ENCODE results near the gene MSANTD1.

MSANTD1 gene

DNA sequence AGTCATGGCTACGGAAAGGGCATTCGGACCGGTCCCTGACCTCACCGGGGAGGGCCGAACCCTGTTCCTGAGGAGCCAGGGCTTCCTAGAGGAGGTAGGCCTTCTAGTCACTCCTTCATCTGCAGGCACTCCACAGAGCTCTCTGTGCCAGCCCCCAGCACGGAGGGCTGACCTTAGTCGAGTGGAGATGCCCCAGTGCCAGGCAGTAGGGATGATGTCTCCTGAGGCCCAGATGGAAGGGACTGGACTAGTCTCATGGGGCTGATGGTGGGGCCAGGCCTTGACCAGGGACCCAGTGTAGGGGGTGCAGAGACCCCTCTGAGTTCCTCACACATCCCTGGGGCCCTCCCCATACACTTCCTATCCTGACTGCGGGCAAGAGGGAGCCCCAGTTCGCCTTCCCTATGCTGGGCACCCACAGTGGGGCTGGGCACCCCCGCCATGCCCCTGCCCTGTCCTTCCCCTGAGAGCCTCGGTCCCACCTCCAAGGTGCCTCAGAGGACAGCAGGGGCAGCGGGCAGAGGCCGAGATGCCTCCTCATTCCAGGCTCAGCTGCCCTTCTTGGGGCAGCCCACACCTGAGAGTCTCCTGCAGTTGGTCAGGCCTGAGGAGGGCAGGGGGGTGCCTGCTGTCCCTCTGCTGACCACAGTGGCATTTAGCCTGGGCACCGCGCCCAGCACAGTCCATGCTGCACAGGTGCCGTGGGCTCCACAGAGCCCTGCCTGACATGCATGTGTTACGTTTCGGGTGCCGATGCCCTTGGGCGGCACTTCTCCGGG lies 1.4 kb upstream of the MSANTD1 start:
- no peak for DNase-seq

DNA sequence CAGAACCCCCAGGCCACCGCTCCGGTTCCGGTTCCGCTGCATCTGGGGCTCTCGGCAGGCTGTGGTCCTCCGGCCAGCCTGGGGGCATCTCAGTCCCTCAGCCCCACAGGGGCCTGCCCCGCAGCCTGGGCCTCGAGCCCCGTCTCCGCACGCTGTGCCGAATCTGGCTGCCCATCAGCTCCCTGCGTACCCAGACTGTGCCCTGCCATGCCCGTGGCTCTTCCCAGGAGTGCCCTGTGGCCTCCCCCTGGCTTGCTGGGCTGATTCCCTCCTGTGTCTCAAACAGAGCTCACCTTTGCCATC lies 830 bp upstream of the MSANTD1 start:
- no peak for DNase-seq

DNA sequence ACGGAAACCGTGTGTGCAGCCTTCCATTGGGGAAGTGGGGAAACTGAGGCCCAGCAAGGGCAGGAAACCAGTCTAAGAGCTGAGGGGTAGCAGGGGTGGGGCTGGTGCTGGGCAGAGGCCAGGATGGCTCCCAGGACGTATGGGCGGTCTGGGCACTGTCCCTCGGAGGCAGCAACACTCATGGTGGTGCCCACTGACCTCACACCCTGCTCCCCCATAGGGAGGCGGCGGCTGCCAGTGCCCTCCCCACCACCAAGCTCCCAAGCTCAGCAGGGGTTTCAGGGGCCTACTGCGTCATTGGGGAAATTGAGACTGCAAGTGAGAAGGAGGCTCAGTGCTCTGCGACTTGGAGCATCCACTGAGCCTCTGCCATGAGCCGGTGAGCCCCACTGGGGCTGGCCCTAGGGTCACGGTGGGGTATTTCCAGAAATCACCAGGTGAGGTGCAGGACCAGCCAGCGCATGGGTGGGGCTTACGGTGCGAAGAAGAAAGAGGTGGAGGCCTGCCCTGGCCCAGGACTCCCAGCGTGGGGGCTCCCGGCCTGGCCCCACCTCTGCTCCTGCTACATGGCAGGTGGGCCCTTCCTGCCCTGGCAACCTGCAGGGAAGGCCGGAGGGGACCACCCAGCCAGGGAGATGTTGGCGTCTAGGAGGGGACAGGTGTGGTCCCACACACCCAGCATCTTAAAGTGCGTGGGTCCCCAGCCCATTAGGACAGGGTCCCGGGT lies 915 bp downstream of the MSANTD1 start:
- no peak for DNase-seq

DNA sequence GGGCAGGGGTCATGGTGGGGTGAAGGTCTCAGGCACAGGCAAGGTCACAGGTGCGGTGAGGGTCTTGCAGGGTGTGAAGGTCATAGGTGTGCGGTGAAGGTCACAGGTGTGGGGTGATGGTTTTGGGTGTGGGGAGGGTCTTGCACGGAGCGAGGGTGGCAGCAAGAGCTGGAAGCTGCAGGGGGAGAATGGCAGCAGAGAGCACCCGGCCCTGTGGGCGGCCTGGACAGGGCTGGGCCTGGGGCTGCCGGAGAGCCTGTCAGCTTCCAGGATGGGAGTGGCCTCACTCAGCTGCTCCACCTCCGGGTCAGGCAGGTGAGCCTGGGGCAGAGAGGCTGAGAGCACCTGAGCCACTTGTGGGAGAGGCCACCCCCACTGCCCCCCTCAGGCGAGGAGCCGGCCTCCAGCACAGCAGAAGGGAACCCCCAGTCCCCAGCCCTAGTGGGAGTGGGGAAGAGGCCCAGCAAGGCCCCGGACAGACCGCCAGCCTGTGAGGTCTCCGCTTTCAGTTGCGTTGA lies 1.5 kb downstream of the MSANTD1 start:
- DNase-seq, result no peak

DNA sequence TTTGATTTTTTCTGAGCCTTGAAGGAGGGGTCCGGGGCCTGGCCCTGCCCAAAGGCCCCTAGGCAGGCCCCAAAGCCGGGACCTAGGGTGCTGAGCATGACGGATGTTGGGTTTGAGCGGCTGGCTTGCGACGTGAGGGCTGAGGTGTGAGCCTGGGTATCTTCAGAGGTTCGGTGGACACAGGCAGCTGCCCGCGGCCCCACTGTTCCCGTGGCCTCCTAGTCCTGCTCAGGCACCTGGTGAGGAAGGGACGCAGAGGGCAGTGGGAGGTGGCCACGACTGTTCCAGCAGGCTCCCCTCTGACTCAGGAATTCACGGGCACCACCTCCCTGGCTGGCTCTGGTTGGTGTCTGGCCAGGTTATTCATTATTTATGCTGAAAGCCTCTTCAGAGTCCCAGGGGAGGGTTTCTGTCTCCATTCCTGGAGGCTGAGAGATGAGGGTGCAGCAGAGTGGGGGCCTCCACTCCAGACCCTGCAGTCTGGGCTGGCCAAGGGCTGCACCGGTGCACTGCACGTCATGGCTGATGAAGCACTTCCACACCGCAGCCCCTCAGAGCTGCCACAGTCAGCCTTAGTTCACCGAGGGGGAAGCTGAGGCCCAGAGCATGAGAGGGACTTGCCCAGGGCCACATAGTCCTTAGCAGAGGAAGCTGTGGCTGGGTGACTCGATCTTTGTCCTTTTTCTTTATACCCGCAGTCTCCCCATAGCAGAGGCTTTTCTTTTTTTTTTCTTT lies 2.2 kb downstream of the MSANTD1 start:
- no peak for DNase-seq

DNA sequence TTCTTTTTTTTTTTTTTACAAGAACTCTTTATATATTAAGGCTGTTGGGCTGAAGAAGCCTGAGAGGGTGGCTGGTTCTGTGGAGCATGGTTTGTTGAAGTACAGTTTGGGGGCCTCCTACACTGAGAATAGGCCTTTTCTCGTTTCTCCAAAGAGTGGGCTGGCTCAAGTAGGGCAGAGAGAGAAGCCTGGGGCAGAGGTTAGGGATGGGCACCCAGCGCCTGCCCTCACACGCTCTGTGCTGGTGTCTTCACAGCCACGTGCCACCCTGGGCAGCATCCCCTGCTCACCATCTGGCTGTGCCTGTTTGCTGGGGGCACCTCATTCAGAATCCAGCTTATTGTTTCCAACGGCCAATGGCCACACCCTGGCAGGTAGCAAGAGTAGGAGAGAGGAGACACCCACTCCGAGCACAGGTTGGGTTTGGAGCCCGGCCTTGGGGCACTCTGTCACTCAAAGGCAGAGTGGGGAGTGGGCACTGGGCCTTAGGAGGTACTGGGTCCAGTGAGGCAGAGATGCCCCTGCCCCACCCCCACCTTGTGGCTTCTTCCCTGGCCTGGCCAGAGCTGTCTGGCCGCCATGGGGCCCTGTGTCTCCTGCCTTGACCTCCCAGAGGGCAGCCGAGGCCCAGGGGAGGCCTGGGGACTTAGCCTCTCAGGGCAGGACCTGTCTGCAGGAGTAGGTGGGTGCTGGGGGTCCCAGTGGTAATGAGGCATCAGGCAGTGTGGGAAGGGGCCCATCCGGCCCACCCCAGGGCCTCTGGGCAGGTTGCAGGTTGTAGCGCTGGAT lies 2.9 kb downstream of the MSANTD1 start:
- DNase-seq, result no peak

DNA sequence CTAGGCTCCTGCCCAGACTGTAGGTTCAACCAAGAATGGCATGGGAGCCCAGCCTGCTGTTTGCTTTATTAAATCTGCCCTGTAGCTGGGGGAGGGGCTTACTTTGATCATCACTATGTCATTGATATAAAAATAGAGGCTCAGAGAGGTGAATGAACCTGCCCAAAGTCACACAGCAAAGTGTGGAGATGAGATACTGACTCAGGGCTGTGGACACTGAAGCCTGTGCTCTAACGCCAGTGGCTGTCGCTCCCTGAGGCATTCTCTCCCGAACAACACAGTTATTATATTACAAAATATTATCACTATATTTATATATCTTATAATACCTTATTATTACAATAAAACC lies 3.5 kb downstream of the MSANTD1 start:
- no peak for DNase-seq

DNA sequence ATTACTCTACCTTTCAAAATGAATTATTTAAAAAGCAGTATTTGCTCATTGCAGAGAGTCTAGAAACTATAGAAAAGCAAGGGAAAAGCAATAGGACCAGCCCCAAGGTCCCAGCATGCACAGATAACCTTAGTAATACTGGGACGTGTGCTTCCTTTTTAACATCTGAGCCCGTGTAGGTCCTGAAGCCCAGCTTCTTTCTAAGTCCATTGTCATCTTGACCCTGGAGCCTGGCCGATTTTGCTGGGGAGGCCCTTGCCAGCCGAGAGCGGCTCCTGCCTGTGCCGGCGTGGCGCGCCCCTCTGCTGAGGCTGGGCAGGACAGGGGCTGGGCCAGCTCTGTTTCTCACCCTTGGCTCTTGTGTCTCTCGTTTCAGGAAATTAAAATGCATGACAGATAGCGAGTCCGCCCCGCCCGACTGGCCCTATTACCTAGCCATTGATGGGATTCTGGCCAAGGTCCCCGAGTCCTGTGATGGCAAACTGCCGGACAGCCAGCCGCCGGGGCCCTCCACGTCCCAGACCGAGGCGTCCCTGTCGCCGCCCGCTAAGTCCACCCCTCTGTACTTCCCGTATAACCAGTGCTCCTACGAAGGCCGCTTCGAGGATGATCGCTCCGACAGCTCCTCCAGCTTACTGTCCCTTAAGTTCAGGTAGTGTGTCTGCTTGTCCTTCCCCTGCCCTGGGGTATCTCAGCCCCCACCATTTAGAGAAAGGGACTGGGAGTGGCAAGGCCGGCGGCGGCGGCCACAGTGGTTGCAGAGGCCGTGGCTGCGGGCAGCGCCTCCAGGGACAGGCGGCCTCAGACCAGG lies 4.1 kb downstream of the MSANTD1 start:
- no peak for DNase-seq

DNA sequence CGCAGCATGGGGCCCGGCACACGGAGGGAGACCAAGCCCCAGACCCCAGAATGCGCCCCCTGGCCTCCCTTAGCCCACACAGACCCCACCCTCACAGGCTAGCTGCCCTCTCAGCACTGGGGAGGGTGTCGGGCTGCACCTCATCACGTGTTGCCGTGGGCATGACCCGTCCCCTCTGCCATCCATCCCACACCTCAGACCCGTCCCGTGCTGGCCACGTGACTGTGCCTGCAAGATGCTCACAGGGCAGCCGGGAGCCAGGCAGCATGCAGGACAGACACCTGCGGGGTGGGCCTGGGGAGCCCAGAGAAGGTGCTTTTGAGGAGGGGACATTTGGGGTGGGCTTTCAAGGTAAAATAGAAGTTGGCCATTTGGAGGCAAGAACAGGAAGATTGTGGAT lies 4.8 kb downstream of the MSANTD1 start:
- DNase-seq, result no peak

DNA sequence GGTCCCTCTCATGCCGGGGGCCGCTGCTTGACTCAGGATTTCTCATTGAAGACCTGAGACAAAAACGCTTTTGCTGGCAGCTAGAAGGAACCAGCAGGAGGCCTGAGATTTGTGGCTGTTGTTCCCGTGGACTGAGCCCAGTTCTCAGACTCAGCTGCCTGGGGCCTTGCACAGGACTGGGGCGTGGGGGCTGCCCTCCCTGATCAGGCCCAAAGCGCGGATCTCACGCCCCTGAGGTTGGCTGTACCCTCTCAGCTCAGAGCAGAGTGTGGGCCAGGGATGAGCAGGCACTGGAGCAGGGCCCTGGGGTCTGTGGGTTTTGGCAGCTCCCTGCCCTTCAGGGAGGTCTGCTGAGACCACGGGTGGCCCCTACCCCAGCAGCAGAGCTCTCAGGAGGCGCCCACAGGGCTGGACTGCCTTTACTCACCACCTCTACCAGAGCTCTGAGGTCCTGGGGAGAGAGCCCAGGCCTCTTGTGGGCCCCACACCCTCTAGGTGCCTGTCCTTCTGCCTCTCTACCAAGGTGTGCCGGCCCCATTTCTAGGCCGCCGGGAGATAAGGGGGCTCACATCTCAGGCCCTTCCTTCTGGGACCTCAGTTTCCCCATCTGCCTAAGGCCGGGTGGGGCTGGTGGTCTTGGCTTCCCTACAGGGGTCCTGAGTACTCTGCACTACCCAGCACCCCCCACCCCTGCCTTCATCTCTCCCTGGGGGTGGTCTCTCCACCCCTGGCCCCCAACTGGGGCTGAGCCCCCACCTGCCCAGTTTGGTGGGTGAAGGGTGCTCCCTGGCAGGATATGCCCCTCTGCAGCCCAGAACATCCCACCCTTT lies 5.6 kb downstream of the MSANTD1 start:
- DNase-seq, result no peak

DNA sequence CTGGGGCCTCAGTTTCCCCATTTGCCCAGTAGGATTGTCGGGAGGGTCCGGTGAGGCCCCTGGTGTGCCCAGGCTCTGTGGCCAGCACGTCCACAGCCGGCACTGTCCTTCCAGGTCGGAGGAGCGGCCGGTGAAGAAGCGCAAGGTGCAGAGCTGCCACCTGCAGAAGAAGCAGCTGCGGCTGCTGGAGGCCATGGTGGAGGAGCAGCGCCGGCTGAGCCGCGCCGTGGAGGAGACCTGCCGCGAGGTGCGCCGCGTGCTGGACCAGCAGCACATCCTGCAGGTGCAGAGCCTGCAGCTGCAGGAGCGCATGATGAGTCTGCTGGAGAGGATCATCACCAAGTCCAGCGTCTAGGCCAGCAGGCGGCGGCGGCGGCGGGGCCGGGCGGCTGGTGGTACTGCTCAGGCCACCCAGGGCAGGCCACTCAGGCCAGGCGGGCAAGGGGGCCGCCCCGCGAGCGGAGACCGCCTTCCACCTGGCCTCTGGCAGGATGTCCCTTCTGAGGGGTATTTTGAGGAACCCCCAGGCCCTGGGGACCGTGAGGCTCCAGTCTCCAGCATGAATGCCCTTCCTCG lies 6.7 kb downstream of the MSANTD1 start:
- no peak for DNase-seq

DNA sequence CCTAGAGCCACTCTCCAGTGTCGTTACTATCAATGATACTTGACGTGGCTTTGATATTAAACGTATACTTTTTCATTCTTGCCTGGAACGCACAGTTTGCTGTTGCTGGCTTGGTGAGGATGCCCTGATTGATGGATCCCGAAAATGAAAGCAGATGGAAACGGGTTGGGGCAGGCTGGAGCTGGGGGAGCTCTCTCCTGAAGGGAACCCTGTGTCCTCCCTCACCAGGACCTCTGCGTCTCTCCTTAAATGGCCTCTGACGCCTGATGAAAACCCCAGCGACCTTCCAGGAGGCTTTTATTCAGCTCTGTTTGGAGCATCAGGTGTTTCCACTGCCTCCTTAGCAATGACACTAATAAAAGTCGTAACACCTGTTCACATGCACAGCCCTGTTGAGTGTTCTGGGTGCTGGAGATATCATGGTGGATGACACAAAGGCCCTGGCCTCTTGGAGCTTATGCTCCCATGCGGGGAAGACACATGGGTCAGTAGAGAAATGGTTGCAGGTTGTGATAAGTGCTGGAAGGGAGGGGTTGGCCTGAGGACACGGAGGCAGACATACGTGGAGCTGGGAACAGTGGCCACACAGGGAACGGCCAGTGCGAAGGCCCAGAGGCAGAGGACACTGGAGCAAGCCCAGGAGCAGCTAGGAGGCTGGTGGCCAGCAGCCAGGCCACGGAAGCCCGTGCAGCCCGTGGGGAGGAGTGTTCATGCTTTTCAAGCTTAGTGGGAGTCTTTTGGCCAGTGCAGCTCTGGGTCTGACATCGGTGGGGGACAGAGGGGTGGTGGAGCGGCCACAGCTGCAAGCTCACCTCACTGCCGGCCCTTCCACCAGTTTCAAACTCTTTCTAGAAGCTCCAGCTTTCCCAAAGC lies 7.5 kb downstream of the MSANTD1 start:
- no peak for DNase-seq

DNA sequence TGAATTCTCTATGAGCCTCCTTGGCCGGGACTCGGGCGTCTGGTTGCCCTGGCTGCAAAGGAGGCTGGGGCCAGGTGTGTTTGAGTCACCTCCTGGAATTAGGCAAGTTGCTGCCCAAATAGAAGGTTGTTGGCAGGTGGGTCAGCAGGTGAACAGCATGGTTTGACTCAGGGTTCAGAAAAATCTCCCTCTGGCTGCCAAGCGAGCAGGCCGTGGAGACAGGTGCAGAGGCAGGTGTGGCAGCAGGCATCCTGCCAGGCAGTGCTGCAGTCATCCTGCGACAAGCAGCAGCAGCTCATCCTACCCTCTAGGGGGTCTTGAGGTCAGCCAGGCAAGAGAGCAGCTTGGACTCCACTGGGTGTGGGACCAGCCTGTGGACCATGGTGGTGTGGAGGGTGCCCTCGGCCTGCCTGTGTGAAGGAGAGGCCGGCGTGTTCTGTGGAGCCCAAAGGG lies 8.2 kb downstream of the MSANTD1 start:
- DNase-seq, result no peak

DNA sequence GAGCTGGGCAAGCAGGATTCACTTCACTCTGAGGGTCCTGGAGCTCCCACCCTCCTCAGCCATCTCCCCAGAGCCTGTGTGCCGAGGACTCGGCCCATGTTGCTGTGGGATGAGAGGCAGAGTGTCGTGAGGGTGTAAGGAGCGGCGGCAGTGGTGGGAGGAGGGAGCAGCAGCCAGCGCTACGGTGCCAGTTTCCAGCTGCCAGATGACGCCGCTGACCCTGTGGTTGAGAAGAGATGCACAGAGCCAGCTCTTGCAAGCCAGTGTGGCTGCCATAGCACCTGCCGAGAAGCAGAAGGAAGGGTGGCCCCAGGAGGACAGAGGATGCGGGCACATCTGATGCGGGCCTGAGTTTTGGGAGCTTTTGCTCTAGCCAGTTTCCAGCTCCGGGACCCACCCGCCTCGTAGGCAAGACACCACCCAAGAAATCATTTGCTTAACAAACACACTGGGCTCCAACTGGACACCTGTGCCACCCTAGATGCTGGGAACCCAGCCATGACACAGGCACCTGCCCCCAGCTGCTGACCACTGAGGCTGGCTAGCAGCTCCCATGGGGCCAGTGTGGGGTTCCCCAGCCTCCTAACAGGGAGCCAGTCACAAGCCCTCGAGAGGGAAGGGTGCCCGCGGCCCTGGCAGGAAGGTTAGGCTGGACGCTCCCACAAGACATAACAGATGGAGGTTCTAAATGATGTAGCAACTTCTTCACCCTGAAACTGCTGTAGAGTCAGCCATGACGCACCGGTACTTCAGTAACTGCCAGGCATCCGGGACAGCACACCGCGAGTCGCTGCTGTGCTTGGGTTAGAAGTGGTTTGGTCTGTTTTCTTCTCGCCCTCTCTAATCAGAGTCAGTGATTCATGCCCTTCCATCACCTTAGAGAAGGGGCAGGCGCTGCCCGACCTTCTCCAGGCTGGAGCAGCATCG lies 8.9 kb downstream of the MSANTD1 start:
- DNase-seq, result no peak

DNA sequence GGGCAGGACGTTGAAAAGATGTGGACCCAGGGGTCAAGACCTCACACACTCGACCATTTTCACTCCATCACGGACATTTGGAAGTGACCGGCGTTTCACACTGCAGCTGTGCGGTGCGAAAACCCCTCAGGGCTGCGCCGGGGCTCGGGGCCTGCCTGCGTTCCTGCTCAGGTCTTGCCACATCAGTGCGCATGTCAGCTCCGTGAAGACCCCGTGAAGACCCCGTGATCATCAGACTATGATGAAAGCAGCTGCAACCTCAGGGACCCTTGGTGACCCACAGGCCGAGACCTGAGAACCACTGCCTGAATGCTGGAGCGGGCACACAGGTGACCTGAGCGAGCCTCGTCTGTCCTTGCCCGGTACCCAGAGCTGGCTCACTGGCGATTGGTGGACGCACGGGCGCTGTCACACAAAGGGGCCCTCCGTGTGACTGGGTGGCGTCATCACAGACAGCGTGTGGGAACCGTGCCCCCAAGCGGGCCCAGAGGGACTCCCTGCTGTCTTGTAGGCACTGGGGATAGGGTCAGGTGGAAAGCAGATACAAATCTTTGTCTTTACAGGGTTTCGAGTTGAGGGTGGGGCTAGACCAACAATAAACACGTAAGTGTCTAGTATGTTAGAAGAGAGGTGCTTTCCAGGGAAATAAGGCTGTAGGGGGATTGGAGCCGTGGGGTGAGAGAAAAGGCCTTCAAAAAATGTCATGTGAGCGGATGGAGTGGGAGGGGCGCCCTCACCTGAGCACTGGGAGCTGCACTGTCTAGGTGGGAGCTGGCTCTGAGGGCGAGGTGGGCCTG lies 12.7 kb downstream of the MSANTD1 start:
- DNase-seq, result no peak

Data from anterior cingulate cortex (tissue), 58 donors.